DMS79 (cell line): ENCODE results near the gene TRPV4.
"Not testable (repeated sequence)": the region's sequence is repeated elsewhere in the genome, so short reads cannot be mapped to it uniquely, and the experiment has no call there.

Experiments used
- DNase-seq: peaks from one replicate; lab custom pipeline; 2025; lab: John Stamatoyannopoulos, UW

The TRPV4 gene

DNA sequence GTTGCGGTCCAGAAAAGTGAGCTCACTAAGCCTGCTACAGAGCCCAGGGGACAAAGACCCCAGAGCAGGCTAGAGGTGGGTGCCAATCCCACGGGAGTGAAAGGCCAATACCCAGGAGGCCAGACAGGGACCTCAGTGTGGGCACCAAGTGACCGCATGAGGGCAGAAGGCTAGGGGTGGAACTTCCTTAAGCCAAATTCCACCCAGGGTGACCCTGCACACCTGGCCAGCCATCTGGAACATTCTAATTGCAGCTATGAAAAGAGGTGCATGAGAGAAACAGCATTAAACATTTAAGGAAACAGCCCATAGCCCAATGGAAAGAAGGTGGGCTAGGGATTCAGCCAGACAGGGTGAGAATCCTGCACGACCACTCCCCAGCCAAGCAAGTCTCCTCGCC, 27.8 kb upstream of the TRPV4 start:
- DNase-seq, result no peak

DNA sequence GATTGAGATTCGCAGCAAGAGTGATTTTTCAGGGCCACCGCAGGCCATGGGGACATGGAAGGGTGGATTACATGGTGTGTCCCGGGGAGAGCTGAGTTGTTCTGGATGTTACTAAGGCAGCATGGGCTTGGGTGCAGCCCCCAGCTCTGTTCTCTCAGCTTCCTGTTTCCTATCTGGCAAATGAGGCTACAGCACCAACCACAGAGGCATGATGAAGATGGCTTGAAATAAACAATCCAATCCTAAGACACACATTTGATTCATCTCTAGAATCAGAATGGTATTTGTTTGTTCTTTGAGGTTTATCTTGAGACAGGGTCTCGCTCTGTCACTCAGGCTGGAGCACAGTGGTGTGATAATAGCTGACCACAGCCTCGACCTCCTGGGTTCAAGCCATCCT, 25.6 kb upstream of the TRPV4 start:
- no peak for DNase-seq

DNA sequence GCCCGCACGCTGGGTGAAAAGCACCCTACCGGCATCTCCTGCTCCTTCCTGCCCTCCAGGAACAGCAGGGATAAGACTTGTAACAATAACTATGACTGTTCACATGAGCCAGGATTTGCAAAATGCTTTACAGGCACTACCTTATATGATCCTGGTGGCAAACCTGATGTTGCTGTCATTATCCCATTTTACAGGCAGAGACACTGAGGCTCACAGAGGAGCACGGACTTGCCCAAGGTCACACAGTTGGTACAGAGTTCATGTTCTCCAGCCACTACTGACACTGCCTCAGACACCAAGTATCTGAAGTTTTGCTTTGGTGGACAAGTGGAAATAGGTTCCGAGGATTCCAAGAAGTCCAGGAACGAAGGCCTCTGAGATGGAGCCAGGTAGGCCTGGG, 24.5 kb upstream of the TRPV4 start:
- DNase-seq, result no peak

DNA sequence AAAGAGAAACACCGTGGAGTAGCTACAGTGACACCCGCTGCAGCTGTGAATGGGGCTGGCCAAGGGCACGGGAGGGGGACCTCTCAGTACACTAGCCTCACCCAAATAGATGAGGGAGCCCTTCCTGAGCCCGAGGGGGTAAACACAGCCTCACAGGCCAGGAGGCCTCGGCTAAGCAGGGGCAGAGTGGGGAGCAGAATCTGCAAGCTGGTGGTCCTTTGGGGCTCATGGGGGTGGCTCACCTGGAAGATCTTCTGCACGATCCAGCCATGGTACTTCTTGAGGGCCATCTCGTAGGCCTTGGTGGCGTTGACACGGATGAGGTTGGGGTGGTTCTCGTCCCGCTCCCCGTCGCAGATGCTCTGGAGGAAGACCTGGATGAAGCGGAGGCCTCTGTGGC, 22.2 kb upstream of the TRPV4 start:
- no peak for DNase-seq

DNA sequence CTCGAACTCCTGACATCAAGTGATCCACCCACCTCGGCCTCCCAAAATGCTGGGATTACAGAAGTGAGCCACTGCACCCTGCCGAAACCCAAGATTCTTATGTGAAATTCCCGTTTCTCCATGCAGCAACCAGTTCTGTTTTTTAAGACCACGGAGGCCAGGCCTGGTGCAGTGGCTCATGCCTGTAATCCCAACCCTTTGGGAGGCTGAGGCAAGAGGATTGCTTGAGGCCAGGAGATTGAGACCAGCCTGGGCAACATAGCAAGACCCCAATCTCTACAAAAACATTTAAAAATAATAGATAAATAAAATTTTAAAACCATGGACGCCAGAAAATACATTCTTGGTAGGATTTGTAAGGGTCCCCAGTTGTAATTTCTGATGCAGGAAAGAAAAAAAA, 17.3 kb upstream of the TRPV4 start:
- not testable (repeated sequence) for DNase-seq

DNA sequence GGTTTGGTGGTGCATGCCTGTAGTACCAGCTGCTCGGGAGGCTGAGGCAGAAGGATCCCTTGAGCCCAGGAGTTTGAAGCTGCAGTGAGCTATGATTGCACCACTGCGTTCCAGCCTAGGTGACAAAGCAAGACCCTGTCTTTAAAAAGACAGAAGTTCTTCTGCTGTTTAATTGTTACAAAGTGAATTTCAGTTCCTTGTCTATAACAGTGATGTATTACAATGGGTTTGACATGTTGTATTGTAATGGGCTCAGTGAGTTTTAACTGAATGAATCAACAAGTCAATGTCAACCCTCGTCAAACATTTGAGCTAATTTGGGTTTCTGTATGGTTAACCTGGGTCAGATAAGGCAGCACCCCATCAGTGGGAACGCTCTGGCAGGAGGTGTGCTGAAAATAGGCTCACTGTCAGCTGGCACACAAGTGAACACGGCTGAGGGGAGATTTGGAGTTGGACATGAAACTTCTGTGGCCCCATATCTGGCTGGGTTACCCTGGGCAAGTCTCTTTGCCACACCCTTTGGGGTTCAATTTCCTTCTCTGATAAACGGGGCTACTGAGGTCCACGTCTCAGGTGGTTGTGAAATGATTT, 14.0 kb upstream of the TRPV4 start:
- no peak for DNase-seq

DNA sequence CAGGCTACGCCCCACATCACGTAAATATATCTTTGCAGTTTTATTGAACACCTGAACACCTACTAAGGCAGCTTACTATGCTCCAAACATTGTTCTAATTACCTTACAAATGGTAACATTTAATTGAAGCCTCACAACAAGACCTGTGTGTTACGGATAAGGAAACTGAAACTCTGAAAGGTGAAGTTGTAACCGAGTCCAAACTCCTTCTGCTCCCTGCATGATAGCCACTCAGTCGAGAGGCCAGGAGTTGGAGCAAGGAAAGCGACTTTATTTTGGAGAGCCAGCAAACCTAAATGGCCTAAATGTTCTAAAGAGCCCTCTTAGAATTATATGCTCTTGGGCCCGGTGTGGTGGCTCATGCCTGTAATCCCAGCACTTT, 12.6 kb upstream of the TRPV4 start:
- DNase-seq, result no peak

DNA sequence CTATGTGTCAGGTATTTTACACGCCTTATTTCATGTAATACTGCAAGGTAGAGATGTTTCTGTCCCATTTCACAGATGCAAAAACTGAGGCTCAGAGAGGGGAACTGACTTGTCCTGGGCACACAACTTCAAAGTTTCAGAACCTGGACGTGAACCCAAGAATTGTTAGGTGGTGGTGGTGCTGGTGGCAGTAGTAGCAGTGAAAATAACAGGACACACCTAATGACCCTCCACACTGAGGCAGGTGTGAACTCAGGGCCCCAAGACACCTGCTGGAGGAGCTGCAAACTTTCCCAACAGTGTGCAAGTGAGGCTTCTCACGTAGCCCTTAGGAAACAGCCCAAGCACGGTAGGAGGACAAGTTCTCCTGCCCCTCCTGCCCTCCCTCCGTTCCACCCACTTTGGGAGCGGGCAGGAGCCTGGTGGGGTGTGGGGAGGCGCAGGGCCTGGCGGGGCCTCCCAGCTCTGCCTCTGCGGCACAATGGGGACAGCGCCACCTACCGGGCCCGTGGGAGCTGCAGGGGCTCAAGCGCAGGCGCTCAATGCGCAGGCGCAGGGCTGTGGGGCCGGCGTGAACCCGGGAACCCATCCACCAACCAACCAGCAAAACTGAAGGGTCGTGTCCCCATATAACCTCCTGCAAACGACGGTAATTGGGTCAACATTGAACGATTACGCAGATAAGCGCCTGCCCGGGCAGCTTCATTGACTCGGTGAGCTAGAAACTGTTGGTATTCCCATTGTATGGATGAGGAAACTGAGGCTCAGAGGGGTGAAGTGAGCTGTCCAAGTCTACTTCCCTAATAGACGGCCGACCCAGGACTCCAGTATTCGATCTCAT, 12.0 kb upstream of the TRPV4 start:
- peak; percentile 42 for DNase-seq

DNA sequence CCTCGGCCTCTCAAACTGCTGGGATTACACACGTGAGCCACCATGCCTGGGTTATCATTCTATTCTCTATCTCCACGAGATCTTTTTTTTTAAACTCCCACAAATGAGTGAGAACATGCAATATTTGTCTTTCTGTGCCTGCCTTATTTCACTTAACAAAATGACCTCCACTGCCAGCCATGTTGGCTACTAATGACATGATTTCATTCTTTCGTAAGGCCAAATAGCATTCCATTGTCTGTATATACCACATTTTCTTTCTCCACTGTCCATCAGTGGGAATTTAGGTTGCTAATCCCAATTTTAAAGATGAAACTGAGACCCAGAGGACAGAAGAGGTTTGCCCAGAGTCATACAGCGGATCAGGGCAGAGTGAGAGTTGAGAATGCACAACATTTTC, 10.9 kb upstream of the TRPV4 start:
- DNase-seq, result no peak

DNA sequence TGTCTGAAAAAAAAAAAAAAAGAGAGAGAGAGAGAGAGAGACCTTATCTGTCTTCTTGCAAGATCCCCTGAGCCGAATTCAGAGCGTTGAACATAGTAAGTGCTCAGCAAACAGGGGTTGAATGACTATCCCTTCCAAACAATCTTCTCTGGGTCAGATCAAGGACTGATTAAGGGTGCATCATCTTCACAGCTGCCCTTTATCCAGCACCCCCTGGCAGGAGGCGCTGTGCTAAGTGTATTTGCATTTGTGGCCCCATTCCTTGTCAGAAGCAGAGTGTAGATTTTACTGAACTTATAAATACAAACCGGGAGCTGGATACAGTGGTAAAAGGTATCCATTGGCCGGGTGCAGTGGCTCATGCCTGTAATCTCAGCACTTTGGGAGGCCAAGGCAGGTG, 8.8 kb upstream of the TRPV4 start:
- DNase-seq, result no peak

DNA sequence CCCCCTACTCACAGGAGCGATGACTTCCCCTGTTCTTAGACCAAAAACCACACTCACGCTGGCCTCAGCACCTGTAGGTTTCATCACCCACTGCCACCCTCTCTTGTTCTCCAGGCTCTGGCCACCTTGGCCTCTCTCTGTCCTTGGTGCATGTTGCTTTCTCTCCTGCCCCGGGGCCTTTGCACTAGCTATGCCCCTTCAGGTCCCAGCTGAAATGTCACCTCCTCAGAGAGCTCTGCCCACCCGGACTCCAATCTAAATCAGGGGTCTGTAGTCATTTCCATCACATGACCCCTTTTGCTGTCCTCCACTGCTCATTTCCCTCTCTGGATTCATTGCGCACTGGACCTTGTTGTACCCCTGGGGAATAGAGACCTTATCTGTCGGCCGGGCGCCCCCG, 8.2 kb upstream of the TRPV4 start:
- no peak for DNase-seq

DNA sequence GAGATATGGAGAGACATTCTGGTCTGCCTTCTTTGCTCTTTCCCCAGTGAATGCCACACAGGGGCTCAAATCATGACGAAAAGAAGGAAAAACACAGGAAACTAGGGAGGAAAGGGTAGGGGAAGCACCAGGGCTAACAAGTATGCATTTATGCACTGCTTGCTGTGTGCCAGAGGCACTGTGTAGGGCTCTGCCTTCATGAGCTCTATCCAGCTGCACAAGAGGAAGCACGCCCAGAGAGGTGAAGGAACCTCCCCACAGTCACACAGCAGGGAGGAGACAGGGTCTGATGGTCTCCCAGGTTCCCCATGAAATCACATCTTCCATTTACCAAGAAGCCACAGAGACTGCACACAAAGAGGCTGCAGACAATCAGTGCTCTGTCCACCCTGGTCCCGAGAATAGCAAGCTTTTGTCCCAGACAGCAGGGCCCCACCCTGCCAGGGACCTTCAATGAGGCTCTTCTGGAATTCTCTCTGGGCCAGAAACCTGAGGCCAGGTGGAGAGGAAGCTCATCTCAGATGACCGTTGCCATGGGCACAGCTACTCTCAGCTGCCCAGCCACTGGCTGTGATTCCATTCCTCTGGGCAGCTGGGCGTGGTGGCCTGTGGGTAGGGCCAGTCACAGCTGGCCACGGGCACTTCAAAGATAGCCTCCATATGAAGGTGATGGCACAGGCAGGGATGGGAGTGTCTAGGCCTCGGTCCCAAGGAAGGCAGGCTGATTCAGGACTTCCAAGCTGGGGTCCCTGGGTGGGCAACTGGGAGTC, 7.3 kb upstream of the TRPV4 start:
- DNase-seq, result peak; percentile 76

DNA sequence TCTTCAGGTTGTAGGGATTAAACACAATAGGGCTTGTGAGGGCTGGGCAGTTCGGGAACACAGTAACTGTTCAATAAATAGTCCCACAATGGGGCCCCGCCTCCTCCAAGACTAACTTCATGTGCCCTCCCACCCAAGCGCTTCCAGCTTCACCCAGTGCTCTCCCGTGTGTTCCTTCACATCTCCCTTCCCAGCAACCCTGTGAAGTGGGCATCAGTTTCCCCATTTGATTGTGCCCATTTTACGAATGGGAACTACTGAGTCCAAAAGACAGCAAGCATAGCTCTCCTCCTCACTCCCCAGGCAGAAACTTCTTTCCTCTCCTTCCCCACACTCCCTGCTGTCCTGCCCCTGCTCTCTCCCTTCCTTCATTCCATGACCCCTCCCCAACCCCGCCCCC, 6.2 kb upstream of the TRPV4 start:
- no peak for DNase-seq

DNA sequence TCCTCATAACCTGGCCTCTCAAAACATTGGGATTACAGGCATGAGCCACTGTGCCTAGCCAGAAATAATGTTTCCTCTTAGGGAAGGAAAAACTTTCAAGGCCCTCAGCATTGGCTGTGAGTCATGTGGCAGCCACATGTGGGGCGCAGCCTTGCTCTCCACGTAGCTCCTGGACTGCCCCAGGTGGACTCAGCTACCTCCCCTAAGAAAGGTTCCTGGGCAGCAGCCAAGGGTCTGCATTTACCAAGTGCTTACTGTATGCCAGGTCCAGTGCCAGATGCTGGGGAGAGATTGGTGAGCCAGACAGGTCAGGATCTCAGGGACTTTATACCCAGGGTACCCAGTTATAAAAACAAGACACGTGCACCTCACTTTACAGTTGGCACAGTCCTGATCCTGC, 3.7 kb upstream of the TRPV4 start:
- DNase-seq, result no peak

DNA sequence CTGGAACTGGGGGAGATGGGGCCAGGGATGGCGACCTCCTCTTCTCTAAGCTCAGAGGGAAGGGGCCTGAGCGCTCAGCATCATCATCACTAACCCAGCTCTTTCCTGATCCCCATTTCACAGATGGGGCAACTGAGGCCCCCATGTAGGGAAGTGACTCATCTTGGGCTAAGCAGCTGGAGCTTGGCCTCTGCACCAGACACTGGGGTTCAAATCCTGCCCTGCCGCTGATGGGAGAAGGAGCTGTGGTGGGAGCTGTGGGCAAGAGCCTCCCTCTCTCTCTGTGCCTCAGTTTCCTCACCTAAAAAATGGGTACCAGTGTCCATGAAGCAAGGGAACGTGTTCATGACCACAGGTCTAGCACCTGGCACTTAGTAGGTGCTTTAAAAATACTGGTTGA, 2.6 kb upstream of the TRPV4 start:
- no peak for DNase-seq

DNA sequence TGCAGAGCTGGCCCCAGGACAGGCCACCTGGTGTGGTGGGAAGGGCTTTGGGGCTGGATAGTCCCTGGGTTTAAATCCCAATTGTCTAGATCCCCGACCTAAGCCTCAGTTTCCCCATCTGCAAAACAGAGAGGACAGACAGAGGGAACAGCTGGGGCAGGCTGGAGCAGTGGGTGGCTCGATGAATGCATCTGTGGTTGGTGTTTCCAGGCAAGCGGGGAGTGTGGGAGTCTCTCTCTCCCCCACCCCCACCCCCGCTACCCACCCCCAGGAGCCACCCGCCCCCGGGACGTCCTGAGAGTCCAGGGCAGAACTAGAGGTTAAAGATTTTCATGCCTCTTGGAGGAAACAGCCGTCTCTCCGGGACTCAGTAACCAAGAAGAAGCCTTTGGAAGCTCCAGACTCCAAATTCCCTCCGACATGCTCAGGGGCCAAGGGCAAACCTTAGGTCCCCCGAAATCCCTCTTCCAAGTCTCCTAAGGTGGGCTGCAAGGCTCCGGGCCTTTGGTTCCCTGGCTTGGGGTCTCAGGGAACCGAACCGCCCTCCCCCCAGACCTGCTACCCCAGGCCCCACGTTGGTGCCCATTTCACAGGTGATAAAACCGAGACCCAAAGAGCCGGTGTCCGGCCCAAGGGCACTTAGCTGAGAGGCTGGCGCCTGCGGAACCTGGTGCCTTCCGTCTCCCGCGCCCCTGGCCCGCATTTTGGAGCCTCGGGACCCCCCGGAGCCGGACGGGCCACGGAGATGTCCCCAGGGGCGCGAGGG, 474 bp downstream of the TRPV4 start:
- DNase-seq, result no peak

DNA sequence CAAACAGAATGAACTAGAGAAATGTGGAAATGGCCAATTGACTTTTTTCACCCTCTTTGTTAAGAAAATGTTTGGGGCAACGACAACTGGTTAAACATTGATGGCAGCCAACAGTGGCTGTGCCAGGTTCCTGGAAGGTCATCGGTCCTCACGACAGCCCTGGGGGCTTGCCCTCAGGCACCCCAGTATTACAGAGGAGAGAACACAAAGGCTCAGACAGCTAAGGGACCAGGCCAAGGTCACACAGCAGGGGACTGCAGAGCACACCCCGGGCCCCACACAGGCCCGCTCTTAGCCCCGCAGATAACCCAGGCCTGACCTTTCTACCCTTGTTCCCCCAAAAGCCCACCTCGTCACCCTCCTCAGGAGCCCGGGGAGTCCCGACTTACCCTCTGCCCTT, 1.3 kb downstream of the TRPV4 start:
- no peak for DNase-seq

DNA sequence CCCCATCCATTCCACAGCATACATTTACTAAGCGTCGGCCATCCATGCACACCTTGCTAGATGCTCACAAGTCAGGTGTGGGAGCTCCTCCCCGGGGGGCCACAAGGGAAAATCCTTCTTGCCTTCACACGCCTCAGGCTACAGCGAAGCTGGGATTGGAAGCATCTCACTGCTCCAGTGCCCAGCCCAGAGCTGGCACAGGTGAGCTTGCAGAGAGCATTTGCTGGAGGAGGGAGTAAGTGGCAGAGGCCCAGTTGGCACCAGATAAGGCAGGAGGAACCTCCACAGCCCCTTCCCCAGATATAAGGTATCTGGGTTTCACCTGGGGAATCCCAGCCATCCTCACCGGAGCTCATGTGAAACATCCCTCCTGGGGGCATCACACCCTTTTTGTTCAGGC, 1.8 kb downstream of the TRPV4 start:
- no peak for DNase-seq

DNA sequence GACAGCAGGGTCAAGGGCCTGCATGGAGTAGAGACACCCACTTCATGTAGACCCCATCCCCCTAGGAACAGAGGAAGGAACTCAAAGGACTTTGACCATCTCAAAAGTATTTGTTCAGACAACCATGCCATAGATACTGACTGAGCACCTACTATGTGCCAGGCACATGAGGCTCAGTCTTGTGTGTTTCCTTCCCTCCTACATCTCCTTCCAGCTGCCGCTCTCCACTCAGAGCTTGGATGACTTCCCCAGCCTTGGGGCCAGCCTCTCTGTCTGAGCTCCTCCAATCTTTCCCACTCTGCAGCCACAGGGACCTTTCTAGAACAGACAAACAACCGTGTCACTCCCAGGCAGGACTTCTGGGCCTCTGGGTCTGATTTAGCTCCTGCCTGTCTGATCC, 2.5 kb downstream of the TRPV4 start:
- DNase-seq, result no peak

DNA sequence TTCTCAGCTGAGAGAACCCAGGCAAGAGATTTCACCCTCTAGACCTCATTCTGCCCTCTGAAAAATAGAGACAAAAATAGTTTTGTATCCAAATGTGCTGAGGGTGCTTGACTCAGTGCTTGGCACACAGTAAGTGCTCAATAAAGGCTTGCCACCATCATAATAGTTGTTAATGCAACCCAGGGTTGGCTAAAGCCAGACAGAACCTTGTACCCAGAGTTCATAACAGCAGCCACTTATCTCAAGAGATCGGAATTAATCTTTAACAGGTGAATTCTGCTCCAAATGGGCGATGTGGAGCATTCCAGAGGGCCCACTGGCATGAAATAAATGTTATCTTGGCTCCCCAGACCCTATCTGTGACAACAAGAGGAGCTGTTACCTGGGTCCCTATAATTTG, 2.9 kb downstream of the TRPV4 start:
- DNase-seq, result no peak

DNA sequence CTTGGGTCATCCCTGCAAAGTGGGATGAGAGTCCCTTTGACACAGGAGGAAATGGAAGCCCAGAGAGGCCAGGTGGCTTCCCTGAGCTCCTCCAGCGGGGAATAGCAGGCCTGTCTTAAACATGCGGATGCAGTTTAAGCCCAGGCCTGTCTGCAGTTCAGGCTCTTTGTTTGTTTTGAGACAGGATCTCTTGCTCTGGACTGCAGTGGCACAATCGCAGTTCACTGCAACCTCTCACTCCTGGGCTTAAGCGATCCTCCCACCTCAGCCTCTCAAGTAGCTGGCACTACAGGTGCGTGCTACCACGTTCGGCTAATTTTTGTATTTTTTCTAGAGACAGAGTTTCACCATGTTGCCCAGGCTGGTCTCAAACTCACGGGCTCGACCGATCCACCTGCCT, 3.5 kb downstream of the TRPV4 start:
- DNase-seq, result no peak

DNA sequence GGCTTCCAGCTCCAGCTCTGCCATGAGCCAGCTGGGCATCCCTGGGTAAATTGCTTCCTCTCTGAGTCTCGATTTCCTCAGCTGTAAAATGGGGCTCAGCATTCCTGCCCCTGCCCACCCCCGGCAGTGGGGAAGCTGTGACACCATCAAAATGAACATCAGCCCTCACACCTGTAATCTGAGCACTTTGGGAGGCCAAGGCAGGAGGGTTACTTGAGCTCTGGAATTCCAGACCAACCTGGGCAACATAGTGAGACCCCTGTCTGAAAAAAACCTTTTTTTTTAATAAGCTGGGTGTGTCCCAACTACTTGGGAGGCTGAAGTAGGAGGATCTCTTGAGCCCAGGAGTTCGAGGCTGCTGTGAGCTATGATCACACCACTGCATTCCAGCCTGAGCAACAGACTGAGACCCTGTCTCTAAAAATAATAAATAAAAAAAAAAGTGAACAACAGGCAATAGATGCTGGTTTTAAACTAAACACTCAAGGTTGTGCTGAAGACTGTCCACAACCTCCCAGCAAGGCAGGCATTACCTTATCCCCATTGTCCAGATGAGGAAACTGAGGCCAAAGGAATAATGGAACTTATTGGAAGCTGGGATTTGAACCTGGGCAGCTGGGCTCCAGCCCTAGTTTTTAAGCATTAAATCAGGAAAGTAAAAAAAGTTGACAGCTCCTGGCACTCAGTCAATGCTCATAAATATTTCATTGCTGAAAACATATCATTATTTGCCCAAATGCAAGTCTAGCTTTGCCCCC, 4.3 kb downstream of the TRPV4 start:
- DNase-seq, result no peak
